ENCODE measurements around the gene CHN2. TPM values are rescaled to one million over a fixed set of nuclear protein-coding genes. Genes with fewer than 3 reads are reported as not detected.

CHN2 gene
- total RNA-seq, 1 experiment from 2014 or later, result 7.7 TPM

- H3K36me3 ChIP-seq (ENCODE audit: low read depth, low read length), result no peaks in the 10 kb centered on the region
- ChIA-PET CTCF (no interaction called here), POLR2A (ENCODE audit: unreplicated experiment) (no interaction called here)
- DNase-seq (no peak), ATAC-seq (no peak)
- no peak overlapping the region for H3K4me2 ChIP-seq (ENCODE audit: low read length)
- H3K9me3 ChIP-seq (ENCODE audit: low read length), result no peaks in the 10 kb centered on the region
- no peak overlapping the region for H3K9ac ChIP-seq (ENCODE audit: low read length)
- H3K4me3 ChIP-seq (ENCODE audit: low read length), result no peak overlapping the region
- no peaks in the 10 kb centered on the region for H3K9me2 ChIP-seq (replicated peaks; ENCODE audit: low read length)
- no peaks in the 10 kb centered on the region for H3K4me1 ChIP-seq (ENCODE audit: insufficient read depth, low read length)
- no peak overlapping the region for H3K27ac ChIP-seq (ENCODE audit: low read length)
- H2AFZ ChIP-seq (ENCODE audit: low read length), result no peak overlapping the region
- H3F3A ChIP-seq (ENCODE audit: low read length, unreplicated experiment), result no peaks in the 10 kb centered on the region
- no peaks in the 10 kb centered on the region for H4K20me1 ChIP-seq (ENCODE audit: low read length)
- H3K79me2 ChIP-seq (ENCODE audit: low read length), result no peaks in the 10 kb centered on the region
- no peak for TF ChIP-seq EZH2phosphoT487 (IDR thresholded peaks at IDR 0.05; ENCODE audit: borderline replicate concordance, low read length)
- no peak for TF ChIP-seq CTCF (conservative IDR thresholded peaks at IDR 0.05; ENCODE audit: low read depth, low read length)
- TF ChIP-seq EZH2 (IDR thresholded peaks at IDR 0.05; ENCODE audit: low read length, unreplicated experiment), result no peak
- H3K27me3 ChIP-seq (ENCODE audit: low read length), result no peaks in the 10 kb centered on the region
- intact Hi-C loops (cut with micrococcal nuclease), result no loop called here
- BruUV-seq (replicated peaks), result no TSS peak
Measured at GRCh38 chr7:29355388-29355787, 160.8 kb downstream of the CHN2 start.

- DNase-seq (no peak), ATAC-seq (no peak)
- H3K4me2 ChIP-seq (ENCODE audit: low read length), result no peak overlapping the region
- no peak overlapping the region for H3K4me3 ChIP-seq (ENCODE audit: low read length)
- no peaks in the 10 kb centered on the region for H3F3A ChIP-seq (ENCODE audit: low read length, unreplicated experiment)
- H2AFZ ChIP-seq (ENCODE audit: low read length), result no peak overlapping the region
- no peaks in the 10 kb centered on the region for H3K79me2 ChIP-seq (ENCODE audit: low read length)
- ChIA-PET POLR2A (ENCODE audit: unreplicated experiment) (no interaction called here), CTCF (no interaction called here)
- no peak overlapping the region for H3K9ac ChIP-seq (ENCODE audit: low read length)
- H3K9me3 ChIP-seq (ENCODE audit: low read length), result no peaks in the 10 kb centered on the region
- intact Hi-C loops (cut with micrococcal nuclease), result no loop called here
- H3K9me2 ChIP-seq (replicated peaks; ENCODE audit: low read length), result no peaks in the 10 kb centered on the region
- no peaks in the 10 kb centered on the region for H3K4me1 ChIP-seq (ENCODE audit: insufficient read depth, low read length)
- no peak for TF ChIP-seq EZH2phosphoT487 (IDR thresholded peaks at IDR 0.05; ENCODE audit: borderline replicate concordance, low read length)
- TF ChIP-seq CTCF (conservative IDR thresholded peaks at IDR 0.05; ENCODE audit: low read depth, low read length), result no peak
- TF ChIP-seq EZH2 (IDR thresholded peaks at IDR 0.05; ENCODE audit: low read length, unreplicated experiment), result no peak
- no peaks in the 10 kb centered on the region for H3K36me3 ChIP-seq (ENCODE audit: low read depth, low read length)
- H4K20me1 ChIP-seq (ENCODE audit: low read length), result no peaks in the 10 kb centered on the region
- H3K27me3 ChIP-seq (ENCODE audit: low read length), result no peaks in the 10 kb centered on the region
- no TSS peak for BruUV-seq (replicated peaks)
- H3K27ac ChIP-seq (ENCODE audit: low read length), result no peak overlapping the region
Measured at GRCh38 chr7:29356631-29357030, 162.1 kb downstream of the CHN2 start.

GRCh38 chr7:29359482-29360093, 165.0 kb downstream of the CHN2 start:
- Histone ChIP-seq H3K9me2 (replicated peaks; ENCODE audit: low read length) (no peaks in the 10 kb centered on the region), H3F3A (ENCODE audit: low read length, unreplicated experiment) (no peaks in the 10 kb centered on the region), H3K4me1 (ENCODE audit: insufficient read depth, low read length) (no peaks in the 10 kb centered on the region), H3K27me3 (ENCODE audit: low read length) (no peaks in the 10 kb centered on the region), H3K9me3 (ENCODE audit: low read length) (no peaks in the 10 kb centered on the region), H3K36me3 (ENCODE audit: low read depth, low read length) (no peaks in the 10 kb centered on the region), H3K9ac (ENCODE audit: low read length) (no peak overlapping the region), H3K27ac (ENCODE audit: low read length) (no peak overlapping the region), H4K20me1 (ENCODE audit: low read length) (no peaks in the 10 kb centered on the region), H2AFZ (ENCODE audit: low read length) (no peak overlapping the region), H3K4me2 (ENCODE audit: low read length) (no peak overlapping the region), H3K4me3 (ENCODE audit: low read length) (no peak overlapping the region), H3K79me2 (ENCODE audit: low read length) (no peaks in the 10 kb centered on the region)
- ChIA-PET CTCF (no interaction called here), POLR2A (ENCODE audit: unreplicated experiment) (no interaction called here)
- ATAC-seq (no peak), DNase-seq (no peak)
- BruUV-seq (replicated peaks), result no TSS peak
- TF ChIP-seq EZH2phosphoT487 (IDR thresholded peaks at IDR 0.05; ENCODE audit: borderline replicate concordance, low read length) (no peak), CTCF (conservative IDR thresholded peaks at IDR 0.05; ENCODE audit: low read depth, low read length) (no peak), EZH2 (IDR thresholded peaks at IDR 0.05; ENCODE audit: low read length, unreplicated experiment) (no peak)
- intact Hi-C loops (cut with micrococcal nuclease), result no loop called here
